Left cardiac atrium (tissue), 4 donors: Measurements from ENCODE around the gene TTC29. TPM values are rescaled to one million over a fixed set of nuclear protein-coding genes. Genes with fewer than 3 reads are reported as not detected.

Source experiments
- ATAC-seq, 2 donors: fragments of 200-7000 bp; cut with Tn5 transposase; one replicate each; pipeline ENCODE4 v1.9.1; 2020; ENCODE audit warnings: mild to moderate bottlenecking in 2 of 2, moderate library complexity in 2 of 2
- DNase-seq: peaks from one replicate; pipeline ENCODE4 v3.0.0-alpha.2; 2020
- intact Hi-C, 2 donors: fragments of 100-400 bp; cut with DNase I; formaldehyde crosslinking; loops; one replicate each; pipeline versions ENCODE4 v1.14.1 to v1.15.1; 2022 to 2023
- long read RNA-seq: library from polyadenylated mRNA; unstranded; transcript quantifications from one replicate; pipeline ENCODE4 v2.0.0, GENCODE V29; 2021
- total RNA-seq, 2 donors: library from RNA; stranded (reverse); fragmentation: NEBNext Ultra II Directional; extraction: Animal tissue kit (Norgen Biotek cat#: 25700); gene quantifications; one replicate each; pipeline ENCODE4 v1.2.1, GENCODE V29; 2021
- donor health status: DM: no; HTN: yes; CAD: no.
- donor health status: DM: no; HTN: yes; CAD: no; lungs with severe emphysema.
- donor health status: DM: yes; HTN: yes; CAD: no.
- donor health status: Dilated cardiomyopathy.

Gene TTC29
- under 1 TPM; 0.18 to 0.50 TPM for total RNA-seq
- long read RNA-seq = 0 reads

- intact Hi-C loops = no loop called here
- peak; percentile 100 for ATAC-seq
- peak; percentile 93 for DNase-seq
These were observed at the start of gene TTC29 for GRCh38 chr4:146945556-146946374. TTC29 (minus strand) TSS chr4:146945864; CDS start chr4:146939895, 5,969 bp downstream.

- intact Hi-C loops = no loop called here
- ATAC-seq = peak in 1 of 2 donors; percentile 47
- no peak for DNase-seq
These were observed 36.0 kb upstream of the TTC29 start for GRCh38 chr4:146981651-146982050.

- intact Hi-C loops = no loop called here
- DNase-seq = no peak
- no peak for ATAC-seq
These were observed 33.0 kb upstream of the TTC29 start for GRCh38 chr4:146978641-146979040.

GRCh38 chr4:146976145-146976544 lies 30.5 kb upstream of the TTC29 start:
- DNase-seq = no peak
- no peak for ATAC-seq
- intact Hi-C loops = no loop called here

GRCh38 chr4:146975527-146975926 lies 29.9 kb upstream of the TTC29 start:
- intact Hi-C loops = no loop called here
- no peak for DNase-seq
- ATAC-seq = no peak

GRCh38 chr4:146975036-146975435 lies 29.4 kb upstream of the TTC29 start:
- ATAC-seq (no peak), DNase-seq (no peak)
- intact Hi-C loops = no loop called here

- ATAC-seq (no peak), DNase-seq (no peak)
- intact Hi-C loops = no loop called here
These were observed 26.4 kb upstream of the TTC29 start for GRCh38 chr4:146972036-146972435.

- DNase-seq (no peak), ATAC-seq (no peak)
- intact Hi-C loops = no loop called here
These were observed 23.5 kb upstream of the TTC29 start for GRCh38 chr4:146969126-146969525.

- intact Hi-C loops = no loop called here
- DNase-seq (no peak), ATAC-seq (no peak)
These were observed 15.0 kb upstream of the TTC29 start for GRCh38 chr4:146960634-146961033.

GRCh38 chr4:146959692-146960091 lies 14.0 kb upstream of the TTC29 start:
- no peak for ATAC-seq
- DNase-seq = no peak
- intact Hi-C loops = no loop called here

- intact Hi-C loops = no loop called here
- DNase-seq = no peak
These were observed 11.6 kb upstream of the TTC29 start for GRCh38 chr4:146957237-146957636.

GRCh38 chr4:146952896-146953295 lies 7.2 kb upstream of the TTC29 start:
- no peak for ATAC-seq
- no peak for DNase-seq
- intact Hi-C loops = no loop called here

More at GRCh38 chr4:146957237-146957636, 11.6 kb upstream of the TTC29 start:
- no peak for ATAC-seq

GRCh38 chr4:146949559-146949958 lies 3.9 kb upstream of the TTC29 start:
- no peak for ATAC-seq
- intact Hi-C loops = no loop called here
- no peak for DNase-seq

GRCh38 chr4:146943691-146944375 lies 1.8 kb downstream of the TTC29 start:
- no peak for ATAC-seq
- intact Hi-C loops = no loop called here

GRCh38 chr4:146932116-146932515 lies 13.5 kb downstream of the TTC29 start:
- ATAC-seq = no peak
- no peak for DNase-seq
- intact Hi-C loops = no loop called here

More at GRCh38 chr4:146943691-146944375, 1.8 kb downstream of the TTC29 start:
- no peak for DNase-seq

GRCh38 chr4:146930673-146931072 lies 15.0 kb downstream of the TTC29 start:
- DNase-seq = no peak
- ATAC-seq = no peak
- intact Hi-C loops = no loop called here

GRCh38 chr4:146927695-146928094 lies 18.0 kb downstream of the TTC29 start:
- ATAC-seq = no peak
- DNase-seq = no peak
- intact Hi-C loops = no loop called here

- intact Hi-C loops = loop anchor here (2.0 to 10.0 kb wide), 2 partner anchors 572 to 574 kb away; no protein-coding TSS in a partner anchor
- no peak for ATAC-seq
- no peak for DNase-seq
These were observed 29.1 kb downstream of the TTC29 start for GRCh38 chr4:146916479-146917076.

GRCh38 chr4:146915132-146915531 lies 30.5 kb downstream of the TTC29 start:
- ATAC-seq (no peak), DNase-seq (no peak)
- intact Hi-C loops = loop anchor here in 1 of 2 donors (10.0 kb wide), 1 partner anchor 570 kb away; no protein-coding TSS in a partner anchor

- ATAC-seq = no peak
- intact Hi-C loops = no loop called here
- DNase-seq = no peak
These were observed 45.4 kb downstream of the TTC29 start for GRCh38 chr4:146900295-146900694.
